OCI-M1 (cell line): Measurements from ENCODE around the gene CMTM4.
"Not testable (repeated sequence)": the region's sequence is repeated elsewhere in the genome, so short reads cannot be mapped to it uniquely, and the experiment has no call there.

ENCODE experiments used
- DNase-seq: peaks from one replicate; lab custom pipeline; 2025; lab: John Stamatoyannopoulos, UW

The CMTM4 gene

DNA sequence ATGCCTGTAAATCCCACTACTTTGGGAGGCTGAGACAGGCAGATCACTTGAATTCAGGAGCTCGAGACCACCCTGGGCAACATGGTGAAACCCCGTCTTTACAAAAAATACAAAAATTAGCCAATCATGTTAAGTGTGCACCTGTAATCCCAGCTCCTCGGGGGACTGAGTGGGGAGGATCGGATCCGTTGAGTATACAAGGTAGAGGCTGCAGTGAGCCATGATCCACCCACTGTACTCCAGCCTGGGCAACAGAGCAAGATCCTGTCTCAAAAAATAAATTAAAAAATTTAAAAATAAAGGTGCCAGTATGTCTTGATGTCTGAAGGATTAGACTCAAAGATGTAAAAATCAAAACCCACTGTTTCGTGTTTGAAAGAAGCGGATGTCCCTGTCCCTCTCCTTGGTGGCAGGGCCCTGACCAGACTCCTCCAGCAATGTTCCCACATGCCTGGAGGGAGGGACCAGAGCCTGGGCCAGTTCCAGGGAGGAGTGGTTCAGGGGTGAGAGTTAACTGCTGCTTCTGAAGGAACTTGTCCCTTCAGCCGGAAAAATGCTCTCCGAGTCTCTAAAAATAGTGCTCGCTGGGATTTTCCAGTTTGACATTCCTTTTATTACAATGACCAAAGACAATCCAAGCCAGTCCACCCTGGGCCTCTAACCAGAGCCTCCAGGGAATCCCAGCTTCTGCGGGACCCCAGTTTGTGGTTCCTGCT lies 9.4 kb upstream of the CMTM4 start:
- no peak for DNase-seq

DNA sequence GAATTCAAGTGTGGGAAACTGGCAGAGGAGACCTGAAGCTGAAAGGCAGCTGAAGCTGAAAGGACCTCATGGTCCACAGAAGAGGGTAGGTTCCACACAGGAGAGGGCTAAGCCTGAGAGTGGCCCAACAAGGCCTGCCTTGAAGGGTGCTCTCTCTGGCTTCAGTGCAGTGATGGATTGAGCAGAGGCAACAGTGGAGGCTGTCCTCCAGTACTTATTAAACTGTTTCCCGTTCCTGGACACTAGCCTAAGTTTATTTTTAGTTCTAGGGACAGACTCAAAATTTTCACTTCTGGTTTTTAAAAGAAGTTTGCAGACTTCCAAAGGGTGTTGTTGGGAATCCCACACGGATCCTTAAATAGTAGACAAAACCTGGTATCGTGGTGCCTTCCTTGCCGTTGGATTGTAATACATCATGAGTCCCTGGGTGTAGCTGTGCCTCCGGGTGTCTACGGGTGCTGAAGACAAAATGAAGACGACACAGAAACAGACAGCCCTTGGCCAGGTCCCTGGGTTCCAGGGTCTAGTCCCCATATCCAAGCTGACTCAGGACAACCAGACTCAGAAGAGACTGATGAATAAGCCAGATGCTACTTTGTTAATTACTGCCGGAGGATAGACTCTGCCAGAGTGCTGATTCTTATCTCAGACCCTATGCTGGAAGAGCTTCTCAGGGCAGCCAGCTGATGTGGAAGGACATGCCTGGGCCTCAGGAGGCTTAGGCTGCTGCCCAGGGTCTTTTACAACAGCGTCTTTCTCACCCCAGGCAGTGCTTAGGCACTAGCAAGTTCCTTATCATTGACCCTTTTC lies 7.1 kb upstream of the CMTM4 start:
- peak; percentile 21 for DNase-seq

DNA sequence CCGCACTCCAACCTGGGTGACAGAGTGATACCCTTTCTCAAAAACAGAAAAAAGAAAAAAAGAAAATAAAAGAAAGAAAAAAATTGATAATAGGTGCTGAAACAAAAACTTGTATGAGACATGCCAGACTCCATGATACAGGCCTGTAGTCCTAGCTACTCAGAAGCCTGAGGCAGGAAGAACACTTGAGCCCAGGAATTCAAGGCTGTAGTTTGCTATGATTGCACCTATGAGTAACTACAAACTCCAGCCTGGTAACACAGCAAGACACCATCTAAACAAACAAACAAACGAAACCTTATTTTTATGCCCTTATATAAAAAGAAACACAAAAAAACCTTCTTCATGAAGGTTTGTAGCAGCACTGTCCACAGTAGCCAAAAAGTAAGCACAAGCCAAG lies 5.0 kb upstream of the CMTM4 start:
- no peak for DNase-seq

DNA sequence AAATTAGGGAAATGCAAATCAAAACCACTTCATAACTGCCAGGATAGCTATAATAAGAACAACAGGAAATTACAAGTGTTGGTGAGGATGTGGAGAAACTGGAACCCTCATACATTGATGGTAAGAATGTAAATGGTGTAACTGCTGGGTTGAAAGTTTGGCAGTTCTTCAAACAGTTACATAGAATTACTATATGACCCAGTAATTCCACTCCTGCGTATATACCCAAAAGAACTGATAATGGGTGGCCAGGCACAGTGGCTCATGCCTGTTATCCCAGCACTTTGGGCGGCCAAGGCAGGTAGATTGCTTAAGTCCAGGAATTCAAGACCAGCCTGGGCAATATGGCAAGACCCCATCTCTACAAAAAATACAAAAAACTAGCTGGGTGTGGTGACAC lies 4.5 kb upstream of the CMTM4 start:
- no peak for DNase-seq

DNA sequence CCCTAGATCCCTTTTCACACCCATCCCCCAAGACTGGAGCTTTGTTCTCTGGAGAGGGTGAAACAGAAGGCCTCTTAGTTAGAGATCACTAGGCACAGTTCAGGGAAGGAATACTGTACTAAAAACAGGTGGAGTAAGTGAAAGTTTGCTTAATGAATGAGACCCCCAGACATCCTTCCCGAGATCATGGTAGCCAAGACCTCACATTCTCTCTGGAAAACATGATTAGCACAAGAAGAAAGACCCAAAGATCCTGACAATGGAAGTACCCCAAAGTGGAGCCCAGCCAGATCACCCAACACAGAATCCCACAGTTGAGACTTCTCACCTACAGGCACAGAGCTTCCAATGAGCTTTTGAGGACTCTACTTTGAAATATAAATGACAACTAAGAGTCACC lies 3.4 kb upstream of the CMTM4 start:
- no peak for DNase-seq

DNA sequence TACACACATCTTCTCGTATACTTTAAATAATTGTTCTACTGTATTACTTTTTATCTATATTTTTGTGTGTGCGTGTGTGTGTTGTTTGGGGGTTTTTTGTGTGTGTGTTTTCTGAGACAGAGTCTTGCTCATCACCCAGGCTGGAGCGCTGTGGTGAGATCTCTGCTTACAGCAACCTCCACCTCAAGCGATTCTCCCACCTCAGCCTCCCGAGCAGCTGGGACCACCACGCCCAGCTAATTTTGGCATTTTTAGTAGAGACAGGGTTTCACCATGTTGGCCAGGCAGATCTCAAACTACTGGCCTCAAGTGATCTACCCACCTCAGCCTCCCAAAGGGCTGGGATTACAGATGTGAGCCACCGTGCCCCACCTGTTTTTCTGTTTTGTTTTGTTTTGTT lies 1.5 kb upstream of the CMTM4 start:
- DNase-seq = no peak

DNA sequence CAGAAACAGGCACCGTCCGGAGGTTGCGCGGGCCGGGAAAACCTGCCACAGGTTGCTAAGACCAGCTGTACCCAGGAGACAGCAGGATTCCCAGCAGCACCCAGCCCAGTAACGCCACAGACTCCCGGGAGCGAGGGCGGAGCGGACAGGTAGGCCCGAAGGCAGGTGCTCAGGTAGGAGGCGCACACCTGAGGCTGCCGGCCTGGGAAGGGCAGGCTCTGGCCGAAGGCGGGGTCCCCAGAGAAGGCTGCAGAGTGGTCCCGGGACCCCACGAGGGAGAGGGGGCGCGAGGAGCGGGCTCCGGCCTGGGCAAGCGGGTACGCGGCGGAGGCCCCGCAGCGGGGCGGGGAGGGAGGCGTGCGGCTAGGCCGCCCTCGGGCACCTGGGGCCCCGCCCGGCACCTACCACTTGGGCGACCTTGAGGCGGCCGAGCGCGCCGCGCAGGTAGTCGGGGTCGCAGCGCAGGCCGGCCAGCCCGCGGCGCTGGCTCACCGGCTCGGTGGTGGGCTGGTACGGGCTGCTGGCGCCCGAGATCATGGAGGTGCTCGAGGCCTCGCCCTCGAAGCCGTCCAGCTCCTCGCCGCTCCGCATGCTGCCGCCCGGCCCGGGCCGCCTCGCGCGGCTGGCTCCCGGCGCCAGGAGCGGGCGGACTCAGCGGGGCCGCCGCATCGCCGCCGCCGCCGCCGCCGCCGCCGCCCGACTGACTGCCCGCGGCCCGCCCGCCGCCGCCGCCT lies 441 bp downstream of the CMTM4 start:
- no peak for DNase-seq

DNA sequence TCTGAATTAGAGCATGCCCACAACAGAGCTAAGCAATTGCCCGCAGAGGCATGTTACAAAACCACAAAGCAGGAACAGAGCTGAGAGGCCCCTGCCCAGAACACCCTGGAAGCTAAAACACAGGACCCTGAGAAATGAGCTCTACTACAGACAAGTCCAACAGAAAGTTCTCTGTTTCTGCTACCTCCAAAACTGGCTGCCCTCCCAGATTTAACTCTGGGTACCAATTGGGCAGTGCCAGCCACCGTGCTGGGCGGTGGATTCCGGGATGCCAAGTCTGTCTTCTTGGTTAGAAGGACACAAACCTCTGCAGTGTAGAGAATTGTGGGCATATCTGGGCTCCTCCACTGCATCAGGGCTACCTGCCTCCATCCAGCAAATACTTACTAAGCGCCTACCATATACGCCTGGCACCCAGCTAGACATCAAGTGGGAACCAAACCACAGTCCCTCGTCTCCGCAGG lies 1.0 kb downstream of the CMTM4 start:
- no peak for DNase-seq

DNA sequence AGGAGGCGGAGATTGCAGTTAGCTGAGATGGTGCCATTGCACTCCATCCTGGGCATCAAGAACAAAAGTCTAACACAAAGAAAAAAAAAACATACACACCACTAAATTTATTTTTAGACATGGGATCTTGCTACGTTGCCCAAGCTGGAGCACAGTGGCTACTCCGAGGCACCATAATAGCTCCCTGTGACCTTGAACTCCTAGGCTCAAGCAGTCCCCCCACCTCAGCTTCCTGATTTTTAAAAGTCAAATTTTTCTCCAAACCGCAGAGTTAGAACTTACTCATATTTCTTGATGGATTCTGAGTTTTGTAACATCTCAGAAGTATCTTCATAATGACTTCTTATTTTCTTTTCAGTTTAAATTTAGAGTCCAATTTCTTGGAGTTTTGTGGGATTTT lies 3.4 kb downstream of the CMTM4 start:
- no peak for DNase-seq

DNA sequence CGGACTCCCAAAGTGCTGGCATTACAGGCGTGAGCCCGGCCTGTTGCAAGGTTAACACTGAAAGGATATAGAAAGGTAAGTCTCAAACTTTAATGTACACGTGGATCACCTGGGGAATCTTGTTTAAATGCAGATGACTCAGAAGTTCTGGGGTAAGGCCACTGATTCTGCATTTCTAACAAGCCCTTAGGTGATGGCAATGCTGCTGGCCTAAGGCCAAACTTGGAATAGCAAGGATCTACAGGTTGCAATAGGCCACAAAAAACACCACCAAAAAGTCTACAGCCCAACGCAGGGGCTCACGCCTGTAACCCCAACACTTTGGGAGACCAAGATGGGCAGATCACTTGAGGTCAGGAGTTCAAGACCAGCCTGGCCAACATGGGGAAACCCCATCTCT lies 4.2 kb downstream of the CMTM4 start:
- no peak for DNase-seq

DNA sequence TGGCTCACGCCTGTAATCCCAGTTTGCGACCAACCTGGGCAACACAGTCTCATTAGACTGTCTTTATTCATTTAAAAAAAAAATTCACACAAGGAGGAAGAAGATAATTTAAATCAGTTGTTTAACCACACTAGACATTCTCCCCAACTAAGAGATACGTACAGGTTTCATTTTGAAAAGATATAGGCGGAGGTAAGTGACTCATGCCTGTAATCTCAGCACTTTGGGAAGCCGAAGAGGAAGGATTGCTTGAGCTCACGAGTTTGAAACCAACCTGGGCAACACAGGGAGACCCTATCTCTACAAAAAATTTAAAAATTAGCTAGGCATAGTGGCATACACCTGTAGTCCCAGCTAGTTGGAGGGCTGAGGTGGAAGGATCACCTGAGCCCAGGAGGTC lies 5.3 kb downstream of the CMTM4 start:
- peak; percentile 21 for DNase-seq

DNA sequence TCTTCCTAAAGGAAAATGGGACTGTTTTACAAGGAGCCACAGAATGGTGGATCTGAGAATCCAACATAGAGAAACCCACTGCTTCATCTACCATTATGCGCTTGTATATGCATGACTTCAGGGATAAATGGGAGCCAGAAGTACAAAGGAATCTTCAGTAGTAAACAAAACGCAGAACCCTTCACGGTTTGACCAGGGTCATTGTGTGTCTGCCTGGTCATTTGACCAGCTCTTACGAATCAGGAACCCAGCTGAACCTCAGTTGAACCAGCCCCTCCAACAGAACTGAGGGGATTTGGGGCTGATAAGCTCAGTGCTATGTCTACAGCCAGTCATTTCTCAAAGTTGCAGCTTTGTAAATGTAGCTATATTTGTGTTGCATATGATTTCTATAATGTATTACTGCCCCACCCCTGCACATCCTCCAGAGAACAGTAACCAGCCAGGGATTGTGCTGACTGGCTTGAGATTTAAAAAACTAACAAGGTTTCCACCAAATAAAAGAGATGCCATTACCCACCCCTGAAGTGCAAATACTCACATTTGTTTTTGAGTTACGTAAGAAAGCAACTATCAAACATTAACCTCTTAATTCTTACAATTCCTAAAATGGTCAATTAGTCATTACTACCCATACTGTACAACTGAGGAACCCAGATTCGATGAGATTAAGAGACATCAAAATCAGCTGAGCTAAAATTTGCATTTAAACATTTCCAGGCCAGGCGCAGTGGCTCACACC lies 6.3 kb downstream of the CMTM4 start:
- no peak for DNase-seq

DNA sequence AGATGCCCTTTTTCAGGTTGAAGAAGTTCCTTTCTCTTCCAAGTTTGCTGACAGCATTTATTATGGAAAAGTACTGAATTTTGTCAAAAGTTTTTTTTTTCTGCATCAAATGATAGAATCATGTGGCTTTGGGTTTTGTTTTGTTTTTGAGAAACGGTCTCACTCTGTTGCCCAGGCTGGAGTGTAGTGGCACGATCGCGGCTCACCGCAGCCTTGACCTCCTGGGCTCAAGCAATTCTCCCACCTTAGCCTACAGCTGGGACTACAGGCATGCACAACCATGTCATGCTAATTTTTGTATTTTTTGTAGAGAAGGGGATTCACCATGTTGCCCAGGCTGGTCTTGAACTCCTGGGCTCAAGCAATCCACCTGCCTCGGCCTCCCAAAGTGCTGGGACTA lies 7.3 kb downstream of the CMTM4 start:
- no peak for DNase-seq

DNA sequence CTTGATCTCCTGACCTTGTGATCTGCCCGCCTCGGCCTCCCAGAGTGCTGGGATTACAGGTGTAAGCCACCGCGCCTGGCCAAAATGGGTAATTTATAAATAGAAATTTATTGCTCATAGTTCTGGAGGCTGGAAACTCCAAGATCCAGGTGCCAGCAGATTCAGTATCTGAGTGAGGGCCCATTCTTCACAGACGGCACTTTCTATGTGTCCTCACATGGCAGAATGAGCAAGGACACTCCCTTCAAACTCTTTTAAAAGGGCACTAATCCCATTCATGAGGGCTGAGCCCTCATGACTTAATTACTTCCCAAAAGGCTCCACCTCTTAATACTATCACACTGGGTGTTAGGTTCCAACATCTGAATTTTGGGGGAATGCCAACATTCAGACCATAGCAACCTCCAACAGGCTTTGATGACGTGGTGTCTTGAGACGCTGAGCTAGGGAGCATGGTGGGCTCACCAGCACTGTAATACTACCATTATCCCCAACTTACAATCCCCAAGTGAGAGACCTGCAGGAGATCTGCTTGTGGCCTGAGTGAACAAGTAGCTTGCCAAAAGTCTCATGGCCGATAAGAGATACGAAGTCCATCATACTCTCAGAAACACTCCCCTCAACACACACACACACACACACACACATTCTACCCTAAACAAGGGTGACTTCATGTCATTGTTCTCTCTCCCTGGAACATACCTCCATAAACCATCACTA lies 8.5 kb downstream of the CMTM4 start:
- DNase-seq = peak; percentile 35

DNA sequence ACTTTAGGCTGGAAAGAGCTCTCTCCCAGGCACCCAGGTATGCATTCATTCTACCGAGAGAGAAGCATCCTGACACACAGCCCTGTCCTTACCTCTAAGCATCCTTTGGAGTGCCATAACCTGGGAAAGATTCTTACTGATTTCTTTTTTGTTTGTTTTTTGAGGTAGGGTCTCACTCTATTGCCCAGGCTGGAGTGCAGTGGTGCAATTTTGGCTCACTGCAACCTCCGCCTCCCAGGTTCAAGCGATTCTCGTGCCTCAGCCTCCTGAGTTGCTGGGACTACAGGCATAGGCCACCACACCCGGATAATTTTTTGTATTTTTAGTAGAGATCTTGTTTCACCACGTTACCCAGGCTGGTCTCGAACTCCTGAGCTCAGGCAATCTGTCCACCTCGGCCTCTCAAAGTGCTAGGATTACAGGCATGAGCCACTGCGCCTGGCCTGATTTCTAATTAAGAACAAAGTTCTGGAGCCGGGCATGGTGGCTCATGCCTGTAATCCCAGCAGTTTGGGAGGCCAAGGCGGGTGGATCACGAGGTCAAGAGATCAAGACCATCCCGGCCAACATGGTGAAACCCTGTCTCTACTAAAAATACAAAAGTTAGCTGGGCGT lies 10.9 kb downstream of the CMTM4 start:
- not testable (repeated sequence) for DNase-seq

DNA sequence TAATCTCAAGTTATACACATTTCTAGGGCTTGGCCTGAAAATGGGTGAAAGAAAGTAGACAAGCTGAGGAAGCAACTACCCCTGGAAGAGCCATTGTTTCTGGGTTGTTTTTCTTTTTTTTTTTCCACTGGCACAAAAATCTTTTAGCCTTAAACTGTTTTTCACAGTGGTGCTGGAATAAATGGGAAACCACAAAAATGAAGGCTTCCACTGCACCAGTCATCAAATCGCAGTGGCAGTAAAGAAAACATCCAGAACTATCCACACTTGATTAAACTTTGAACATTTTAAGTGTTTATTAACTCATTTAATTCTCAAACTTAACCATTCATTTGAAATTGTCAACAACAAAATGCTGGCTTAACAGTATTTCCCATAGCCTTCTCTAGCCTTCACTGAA lies 14.3 kb downstream of the CMTM4 start:
- no peak for DNase-seq

DNA sequence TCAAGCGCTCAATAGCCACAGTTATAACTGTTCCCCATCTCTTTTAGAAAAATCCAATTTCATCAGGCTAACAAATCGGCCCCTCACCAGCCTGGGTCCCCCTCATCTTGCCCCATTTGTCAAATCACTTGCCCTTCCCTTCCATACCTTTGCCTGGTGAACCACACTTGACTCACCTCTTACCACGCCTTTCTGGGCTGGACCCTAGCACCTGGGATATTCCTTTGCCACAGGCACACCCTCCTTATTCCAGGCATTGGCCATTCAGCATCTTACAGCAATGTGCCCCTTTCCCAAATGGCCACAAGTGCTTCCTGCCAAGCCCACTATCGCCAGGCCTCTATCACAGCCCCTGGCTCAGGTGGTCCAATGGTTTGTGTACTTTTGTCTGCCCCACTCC lies 14.9 kb downstream of the CMTM4 start:
- no peak for DNase-seq

DNA sequence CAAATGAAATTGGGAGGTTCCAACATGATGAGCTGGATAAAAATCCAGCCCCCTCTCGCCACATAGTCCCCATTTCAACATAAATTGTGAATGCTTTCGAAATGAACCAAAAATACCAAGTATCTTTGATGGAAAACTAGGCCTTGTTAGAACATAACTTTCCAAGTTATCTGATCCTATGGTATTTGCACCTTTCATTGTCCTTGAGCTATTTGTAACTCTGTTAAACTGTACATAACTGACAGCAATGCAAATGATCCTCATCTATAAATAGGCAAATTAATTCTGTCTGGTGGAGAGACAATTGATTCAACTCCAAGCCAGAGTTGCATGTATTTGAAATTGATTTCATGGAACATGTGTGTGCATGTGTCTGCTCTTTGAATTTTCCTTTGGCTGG lies 18.2 kb downstream of the CMTM4 start:
- no peak for DNase-seq

DNA sequence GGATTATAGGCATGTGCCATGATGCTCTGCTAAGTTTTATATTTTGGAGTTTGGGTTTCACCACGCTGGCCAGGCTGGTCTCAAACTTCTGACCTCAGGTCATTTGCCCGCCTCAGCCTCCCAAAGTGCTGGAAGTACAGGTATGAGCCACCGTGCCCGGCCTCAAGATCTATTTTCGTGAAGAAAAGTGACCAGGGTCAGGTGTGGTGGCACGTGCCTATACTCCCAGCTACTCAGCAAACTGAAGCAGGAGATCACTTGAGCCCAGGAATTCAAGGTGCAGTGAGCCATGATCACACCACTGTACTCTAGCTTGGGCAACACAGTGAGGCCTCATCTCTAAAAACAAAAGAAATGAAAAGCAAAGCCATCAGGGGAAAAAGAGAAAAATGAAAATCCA lies 18.7 kb downstream of the CMTM4 start:
- no peak for DNase-seq

DNA sequence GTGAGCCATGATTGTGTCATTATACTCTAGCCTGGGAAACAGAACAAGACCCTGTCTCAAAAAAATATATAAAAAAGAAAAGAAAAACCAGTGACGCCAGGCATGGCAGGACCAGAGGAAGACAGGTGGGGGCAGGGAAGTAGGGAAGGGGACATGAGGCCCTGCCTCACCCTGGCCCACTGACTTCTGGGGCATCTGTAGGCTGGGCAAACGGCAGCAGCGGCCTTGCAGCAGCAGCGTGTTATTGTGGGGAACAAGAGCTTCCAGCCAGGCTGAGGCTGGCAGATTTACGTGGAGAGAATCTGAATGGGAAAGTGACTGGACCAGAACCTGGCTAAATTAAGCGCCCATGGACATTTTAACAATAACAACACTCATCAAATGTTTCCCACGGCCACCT lies 19.4 kb downstream of the CMTM4 start:
- DNase-seq = no peak

DNA sequence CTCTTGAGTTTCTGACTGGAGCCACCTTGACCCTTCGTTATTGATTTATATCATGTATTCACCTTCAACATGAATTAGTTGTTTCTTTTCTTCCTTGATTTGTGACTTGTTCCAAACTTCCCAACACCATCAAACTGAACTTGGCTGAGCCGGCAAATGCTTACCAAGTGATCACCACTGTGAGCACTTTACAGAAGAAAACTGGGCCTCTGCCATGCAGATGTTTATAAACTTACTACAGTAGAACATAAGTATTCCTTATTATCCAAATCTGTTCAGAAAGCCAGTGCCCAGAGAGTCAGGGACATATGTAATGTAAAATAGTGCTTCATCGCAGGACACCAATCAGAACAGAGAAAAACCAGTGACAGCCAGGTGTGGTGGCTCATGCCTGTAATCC lies 19.9 kb downstream of the CMTM4 start:
- no peak for DNase-seq
